Measurements from ENCODE around the gene TMEM129.

Gene TMEM129

GRCh38 chr4:1722551-1723118, 1.5 kb upstream of the TMEM129 start:
- Histone ChIP-seq H3K27me3 (ENCODE audit: control insufficient read depth, insufficient read depth, low read length) (no peaks in the 10 kb centered on the region), H3K9ac (ENCODE audit: low read length) (peak overlapping the region; percentile 61), H3K4me1 (ENCODE audit: control insufficient read depth, insufficient read depth, low read length) (peaks cover 59% of the 10 kb centered on the region), H3K4me3 (ENCODE audit: low read length) (no peak overlapping the region), H3K9me3 (ENCODE audit: control insufficient read depth, low read length) (no peaks in the 10 kb centered on the region), H3K36me3 (ENCODE audit: control insufficient read depth, insufficient read depth, low read length) (no peaks in the 10 kb centered on the region)

DNA sequence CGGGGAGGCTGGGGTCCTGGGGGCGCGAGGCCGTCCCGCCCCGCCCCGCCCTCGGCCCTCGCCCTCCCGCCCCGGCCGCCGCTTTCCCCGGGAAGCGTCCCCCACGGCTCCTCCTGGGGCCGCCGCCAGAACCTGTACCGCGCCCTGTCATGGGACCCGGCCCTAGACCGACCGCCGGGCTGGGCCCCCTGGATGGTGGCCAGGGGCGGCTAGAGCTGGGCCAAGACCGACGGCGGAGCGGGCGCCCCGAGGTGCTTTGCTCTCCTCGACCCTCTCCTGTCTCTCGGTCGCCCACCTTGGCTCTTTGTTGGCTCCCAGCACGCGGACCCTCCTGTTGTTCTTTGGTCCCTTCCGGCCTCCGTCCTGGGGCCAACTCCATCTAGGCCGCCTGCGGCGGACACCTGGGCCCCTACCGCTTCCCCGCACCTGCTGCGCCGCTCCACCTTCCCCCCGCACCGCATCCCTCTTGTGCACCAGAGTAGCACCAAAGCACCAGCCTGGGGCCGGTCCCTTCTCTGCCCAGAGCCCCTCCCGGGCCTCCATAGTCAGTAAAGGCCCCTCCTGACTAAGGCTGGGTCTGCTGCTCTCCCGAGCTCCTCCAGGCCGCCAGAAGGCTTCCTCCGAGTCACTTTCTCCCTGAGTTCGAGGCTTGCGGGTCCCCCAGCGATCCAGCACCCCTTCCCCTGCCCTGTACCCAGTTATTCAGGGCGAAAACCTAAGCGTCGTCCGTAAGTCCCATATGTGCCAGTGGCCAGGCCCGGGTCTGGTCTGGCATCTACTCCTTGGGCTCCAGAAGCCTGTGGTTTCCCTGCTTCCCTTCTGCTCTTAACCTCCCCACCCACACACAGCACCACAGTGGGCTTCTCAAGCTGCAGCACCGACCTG, 785 bp upstream of the TMEM129 start:
- peaks cover 55% of the 10 kb centered on the region for H3K4me1 ChIP-seq (ENCODE audit: control insufficient read depth, insufficient read depth, low read length)

GRCh38 chr4:1720163-1720983, 750 bp downstream of the TMEM129 start:
- H3K4me1 ChIP-seq (ENCODE audit: control insufficient read depth, insufficient read depth, low read length): peaks cover 48% of the 10 kb centered on the region
- no peaks in the 10 kb centered on the region for H3K36me3 ChIP-seq (ENCODE audit: control insufficient read depth, insufficient read depth, low read length)
- H3K9ac ChIP-seq (ENCODE audit: low read length): peak overlapping the region; percentile 78
- H3K4me3 ChIP-seq (ENCODE audit: low read length): peak overlapping the region; percentile 87
- H3K27me3 ChIP-seq (ENCODE audit: control insufficient read depth, insufficient read depth, low read length): no peaks in the 10 kb centered on the region
- no peaks in the 10 kb centered on the region for H3K9me3 ChIP-seq (ENCODE audit: control insufficient read depth, low read length)

More for the DNA sequence above, 785 bp upstream of the TMEM129 start:
- H3K9me3 ChIP-seq (ENCODE audit: control insufficient read depth, low read length): no peaks in the 10 kb centered on the region
- H3K9ac ChIP-seq (ENCODE audit: low read length): peak overlapping the region; percentile 61
- H3K36me3 ChIP-seq (ENCODE audit: control insufficient read depth, insufficient read depth, low read length): no peaks in the 10 kb centered on the region
- peak overlapping the region; percentile 19 for H3K4me3 ChIP-seq (ENCODE audit: low read length)
- no peaks in the 10 kb centered on the region for H3K27me3 ChIP-seq (ENCODE audit: control insufficient read depth, insufficient read depth, low read length)

GRCh38 chr4:1718095-1718850, 2.9 kb downstream of the TMEM129 start:
- H3K4me1 ChIP-seq (ENCODE audit: control insufficient read depth, insufficient read depth, low read length): peaks cover 48% of the 10 kb centered on the region
- no peaks in the 10 kb centered on the region for H3K36me3 ChIP-seq (ENCODE audit: control insufficient read depth, insufficient read depth, low read length)
- no peak overlapping the region for H3K4me3 ChIP-seq (ENCODE audit: low read length)
- no peaks in the 10 kb centered on the region for H3K9me3 ChIP-seq (ENCODE audit: control insufficient read depth, low read length)
- H3K9ac ChIP-seq (ENCODE audit: low read length): no peak overlapping the region
- no peaks in the 10 kb centered on the region for H3K27me3 ChIP-seq (ENCODE audit: control insufficient read depth, insufficient read depth, low read length)

- peaks cover 41% of the 10 kb centered on the region for H3K4me1 ChIP-seq (ENCODE audit: control insufficient read depth, insufficient read depth, low read length)
- H3K9ac ChIP-seq (ENCODE audit: low read length): no peak overlapping the region
Measured at GRCh38 chr4:1717129-1718094, 3.7 kb downstream of the TMEM129 start.

DNA sequence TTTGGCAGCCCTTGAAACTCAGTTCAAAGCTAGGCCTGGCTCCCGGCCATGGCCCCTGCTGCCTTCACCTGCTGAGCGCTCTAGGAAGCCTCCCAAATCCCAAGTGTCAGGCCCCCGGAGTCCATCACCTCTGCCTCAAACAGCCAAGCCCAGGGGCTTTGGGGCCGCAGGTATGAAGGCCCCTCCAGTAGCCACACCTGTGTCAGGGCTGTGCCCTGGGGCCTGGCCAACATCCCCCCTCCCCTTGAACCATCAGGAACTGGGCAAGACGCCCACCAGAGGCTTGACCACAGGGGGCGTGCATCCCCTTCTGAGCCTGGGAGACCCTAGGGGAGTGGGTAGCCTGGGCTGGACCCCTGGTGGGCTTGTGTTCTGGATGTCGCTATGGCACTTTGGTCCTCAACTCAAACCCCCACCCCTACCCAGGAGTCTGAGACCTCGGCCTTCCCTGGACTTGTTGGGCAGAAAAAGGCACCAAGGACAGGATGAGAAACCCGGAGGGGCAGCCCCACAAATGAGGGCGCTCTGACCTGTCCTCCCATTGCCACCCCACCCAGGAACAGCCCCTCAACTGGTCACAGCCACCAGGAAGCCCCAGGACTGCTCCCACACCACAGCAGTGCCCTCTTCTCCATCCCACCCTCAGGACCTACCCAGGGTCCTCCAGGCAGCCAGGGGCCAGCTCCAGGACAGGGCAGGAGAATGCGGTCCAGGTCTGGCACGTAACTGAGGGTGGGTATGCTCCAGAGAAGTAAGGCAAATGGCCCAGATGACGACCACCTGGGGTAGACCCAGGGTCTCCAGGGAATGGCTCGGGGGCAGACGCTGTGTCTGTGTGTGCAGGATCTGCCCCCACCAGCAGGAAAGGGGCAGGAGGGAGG, 4.8 kb downstream of the TMEM129 start:
- no peak overlapping the region for H3K9ac ChIP-seq (ENCODE audit: low read length)
- H3K27me3 ChIP-seq (ENCODE audit: control insufficient read depth, insufficient read depth, low read length): no peaks in the 10 kb centered on the region
- no peaks in the 10 kb centered on the region for H3K9me3 ChIP-seq (ENCODE audit: control insufficient read depth, low read length)
- H3K36me3 ChIP-seq (ENCODE audit: control insufficient read depth, insufficient read depth, low read length): no peaks in the 10 kb centered on the region
- H3K4me3 ChIP-seq (ENCODE audit: low read length): no peak overlapping the region
- peaks cover 36% of the 10 kb centered on the region for H3K4me1 ChIP-seq (ENCODE audit: control insufficient read depth, insufficient read depth, low read length)

More at GRCh38 chr4:1717129-1718094, 3.7 kb downstream of the TMEM129 start:
- Histone ChIP-seq H3K9me3 (ENCODE audit: control insufficient read depth, low read length) (no peaks in the 10 kb centered on the region), H3K4me3 (ENCODE audit: low read length) (no peak overlapping the region), H3K27me3 (ENCODE audit: control insufficient read depth, insufficient read depth, low read length) (no peaks in the 10 kb centered on the region), H3K36me3 (ENCODE audit: control insufficient read depth, insufficient read depth, low read length) (no peaks in the 10 kb centered on the region)

GRCh38 chr4:1715002-1715758, 5.9 kb downstream of the TMEM129 start:
- Histone ChIP-seq H3K4me1 (ENCODE audit: control insufficient read depth, insufficient read depth, low read length) (peaks cover 38% of the 10 kb centered on the region), H3K9me3 (ENCODE audit: control insufficient read depth, low read length) (no peaks in the 10 kb centered on the region), H3K27me3 (ENCODE audit: control insufficient read depth, insufficient read depth, low read length) (no peaks in the 10 kb centered on the region), H3K36me3 (ENCODE audit: control insufficient read depth, insufficient read depth, low read length) (no peaks in the 10 kb centered on the region), H3K9ac (ENCODE audit: low read length) (no peak overlapping the region), H3K4me3 (ENCODE audit: low read length) (no peak overlapping the region)

DNA sequence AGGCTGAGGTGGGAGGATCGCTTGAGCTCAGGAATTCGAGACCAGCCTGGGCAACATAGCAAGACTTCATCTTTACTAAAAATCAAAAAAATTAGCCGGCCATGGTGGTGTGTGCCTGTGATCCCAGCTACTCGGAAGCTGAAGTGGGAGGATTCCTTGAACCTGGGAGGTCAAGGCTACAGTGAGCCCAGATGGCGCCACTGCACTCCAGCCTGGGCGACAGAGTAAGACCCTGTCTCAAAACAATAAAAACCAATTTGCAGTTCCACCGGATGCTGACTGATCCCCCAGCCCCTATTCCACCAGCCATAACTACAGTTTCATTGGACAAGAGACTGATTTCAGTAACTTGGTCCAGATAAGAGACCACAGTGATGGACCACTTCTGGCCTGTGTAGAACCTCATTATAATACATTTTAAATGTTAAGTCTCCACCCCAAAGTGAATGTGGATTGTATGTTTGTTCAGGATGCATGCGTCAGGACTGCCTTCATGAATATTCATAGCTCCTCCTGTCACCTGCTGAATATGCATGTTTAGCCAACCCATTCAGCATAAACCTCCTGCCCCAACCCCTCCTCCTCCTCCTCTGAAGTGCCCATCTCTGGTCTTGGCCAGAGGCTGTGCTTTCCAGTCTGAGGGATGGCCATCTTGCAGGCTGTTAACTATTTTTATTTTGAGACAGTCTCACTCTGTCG, 6.7 kb downstream of the TMEM129 start:
- H3K9me3 ChIP-seq (ENCODE audit: control insufficient read depth, low read length): no peaks in the 10 kb centered on the region
- peaks cover 36% of the 10 kb centered on the region for H3K4me1 ChIP-seq (ENCODE audit: control insufficient read depth, insufficient read depth, low read length)
- H3K27me3 ChIP-seq (ENCODE audit: control insufficient read depth, insufficient read depth, low read length): no peaks in the 10 kb centered on the region
- H3K36me3 ChIP-seq (ENCODE audit: control insufficient read depth, insufficient read depth, low read length): no peaks in the 10 kb centered on the region
- no peak overlapping the region for H3K4me3 ChIP-seq (ENCODE audit: low read length)
- H3K9ac ChIP-seq (ENCODE audit: low read length): no peak overlapping the region

GRCh38 chr4:1713003-1713851, 7.9 kb downstream of the TMEM129 start:
- peak overlapping the region; percentile 87 for H3K9ac ChIP-seq (ENCODE audit: low read length)
- no peaks in the 10 kb centered on the region for H3K9me3 ChIP-seq (ENCODE audit: control insufficient read depth, low read length)
- peak overlapping the region; percentile 72 for H3K4me3 ChIP-seq (ENCODE audit: low read length)
- H3K36me3 ChIP-seq (ENCODE audit: control insufficient read depth, insufficient read depth, low read length): no peaks in the 10 kb centered on the region
- no peaks in the 10 kb centered on the region for H3K27me3 ChIP-seq (ENCODE audit: control insufficient read depth, insufficient read depth, low read length)
- H3K4me1 ChIP-seq (ENCODE audit: control insufficient read depth, insufficient read depth, low read length): peaks cover 27% of the 10 kb centered on the region

All from mucosa of stomach (tissue), 1 donor.